Stimulated activated CD4-positive, alpha-beta T cell treated with anti-CD3 and anti-CD28 coated beads, Interleukin-1b, Interleukin-23, amount 100 ng/mL, for 4 hours (primary cell): Measurements from ENCODE around the gene PDE4B.
"Not testable (repeated sequence)": the region's sequence is repeated elsewhere in the genome, so short reads cannot be mapped to it uniquely, and the experiment has no call there.

Experiments used
- DNase-seq, 2 donors: peaks; one replicate each; pipeline ENCODE4 v3.0.0-alpha.2; 2020; ENCODE audit warnings: low read depth in 2 of 2

Gene PDE4B

GRCh38 chr1:66135161-66135560, 342.5 kb downstream of the PDE4B start:
- DNase-seq = no peak

GRCh38 chr1:66136423-66136822, 343.7 kb downstream of the PDE4B start:
- not testable (repeated sequence) for DNase-seq

- DNase-seq = no peak
Measured at GRCh38 chr1:66137235-66137634, 344.5 kb downstream of the PDE4B start.

GRCh38 chr1:66138613-66139012, 345.9 kb downstream of the PDE4B start:
- no peak for DNase-seq

- DNase-seq = no peak
Measured at GRCh38 chr1:66140072-66140471, 347.4 kb downstream of the PDE4B start.

- no peak for DNase-seq
Measured at GRCh38 chr1:66143651-66144050, 351.0 kb downstream of the PDE4B start.

- no peak for DNase-seq
Measured at GRCh38 chr1:66147226-66147835, 354.6 kb downstream of the PDE4B start.

GRCh38 chr1:66152034-66152433, 359.3 kb downstream of the PDE4B start:
- no peak for DNase-seq

- no peak for DNase-seq
Measured at GRCh38 chr1:66154394-66154793, 361.7 kb downstream of the PDE4B start.

- DNase-seq = no peak
Measured at GRCh38 chr1:66156144-66156543, 363.4 kb downstream of the PDE4B start.

GRCh38 chr1:66159800-66160199, 367.1 kb downstream of the PDE4B start:
- DNase-seq = no peak

- no peak for DNase-seq
Measured at GRCh38 chr1:66160719-66161118, 368.0 kb downstream of the PDE4B start.

GRCh38 chr1:66166753-66167152, 374.1 kb downstream of the PDE4B start:
- no peak for DNase-seq

GRCh38 chr1:66167267-66167666, 374.6 kb downstream of the PDE4B start:
- DNase-seq = no peak

GRCh38 chr1:66168467-66168887, 375.8 kb downstream of the PDE4B start:
- no peak for DNase-seq

GRCh38 chr1:66168948-66169671, 376.4 kb downstream of the PDE4B start:
- DNase-seq = no peak

- no peak for DNase-seq
Measured at GRCh38 chr1:66172272-66172671, 379.6 kb downstream of the PDE4B start.

- no peak for DNase-seq
Measured at GRCh38 chr1:66175098-66175497, 382.4 kb downstream of the PDE4B start.

GRCh38 chr1:66175581-66175980, 382.9 kb downstream of the PDE4B start:
- DNase-seq = no peak

GRCh38 chr1:66176012-66176715, 383.5 kb downstream of the PDE4B start:
- DNase-seq = no peak

GRCh38 chr1:66176832-66177231, 384.1 kb downstream of the PDE4B start:
- DNase-seq = no peak

- DNase-seq = no peak
Measured at GRCh38 chr1:66177510-66177909, 384.8 kb downstream of the PDE4B start.

- no peak for DNase-seq
Measured at GRCh38 chr1:66182026-66182425, 389.3 kb downstream of the PDE4B start.
